Heart left ventricle (tissue), 16 donors: ENCODE results near the gene IGF2. TPM values are rescaled to one million over a fixed set of nuclear protein-coding genes. Genes with fewer than 3 reads are reported as not detected.

Experiments used
- ATAC-seq, 4 donors: fragments of 200-7000 bp; cut with Tn5 transposase; one replicate each; pipeline ENCODE4 v1.9.1; 2020 to 2022; ENCODE audit warnings: moderate library complexity in 4 of 4, mild to moderate bottlenecking in 3 of 4, moderate number of reproducible peaks in 1 of 4
- DNase-seq, 5 donors: peaks; one replicate each; pipeline ENCODE4 v3.0.0-alpha.2; 2020
- H3K27ac ChIP-seq, 12 donors: fragments of 200-600 bp; sonication (generic) in 4 of 12; one replicate each; pipeline versions ENCODE4 v1.5.0 to v1.8.0; 2016 to 2022; ENCODE audit warnings: mild to moderate bottlenecking in 2 of 12
- H3K27me3 ChIP-seq, 9 donors: fragments of 200-600 bp; sonication (generic) in 2 of 9; one replicate each; pipeline versions ENCODE4 v1.5.1 to v1.8.0; 2016 to 2022; ENCODE audit warnings: mild to moderate bottlenecking in 3 of 9
- H3K36me3 ChIP-seq, 9 donors: fragments of 200-600 bp; sonication (generic) in 2 of 9; one replicate each; pipeline versions ENCODE4 v1.5.0 to v1.8.0; 2018 to 2022; ENCODE audit warnings: mild to moderate bottlenecking in 2 of 9
- H3K4me1 ChIP-seq, 12 donors: fragments of 200-600 bp; sonication (generic) in 4 of 12; one replicate each; pipeline versions ENCODE4 v1.5.0 to v1.8.0; 2016 to 2022; ENCODE audit warnings: mild to moderate bottlenecking in 3 of 12
- H3K4me3 ChIP-seq, 12 donors: fragments of 200-600 bp; sonication (generic) in 4 of 12; one replicate each; pipeline versions ENCODE4 v1.5.0 to v1.8.0; 2017 to 2022; ENCODE audit warnings: mild to moderate bottlenecking in 9 of 12, moderate library complexity in 4 of 12
- H3K9me3 ChIP-seq, 12 donors: fragments of 200-600 bp; sonication (generic) in 4 of 12; one replicate each; pipeline versions ENCODE4 v1.5.0 to v1.8.0; 2016 to 2022; ENCODE audit warnings: mild to moderate bottlenecking in 1 of 12
- POLR2A ChIP-seq, 2 donors: fragments of 450-650 bp; IDR thresholded peaks; one replicate each; pipeline ENCODE4 v1.6.1; 2017; ENCODE audit warnings: antibody characterized with exemption in 2 of 2, mild to moderate bottlenecking in 2 of 2, moderate library complexity in 2 of 2
- WGBS, 4 donors: extraction: QIAGEN DNeasy Blood & Tissue Kit in 2 of 4; methylation state at CpG; one replicate each; pipeline versions ENCODE4 v1.1.5 to v1.1.7; 2013 to 2018; 5-methylcytosine and 5-hydroxymethylcytosine counted together
- intact Hi-C, 10 donors: fragments of 100-400 bp; cut with DNase I; formaldehyde crosslinking; loops; one replicate each; pipeline versions ENCODE4 v1.11.1 to v1.14.2; 2022
- polyA plus RNA-seq, 2 donors: library from polyadenylated mRNA; stranded (reverse); fragments of 200-250 nt; gene quantifications; one replicate each; pipeline ENCODE4 v1.2.3, GENCODE V29; 2013
- total RNA-seq, 9 donors: library from RNA; depleted of rRNA in 2 of 9; stranded (reverse); fragments of >200 nt in 2 of 9; fragmentation: NEBNext Ultra II Directional in 3 of 9; extraction: Animal tissue kit (Norgen Biotek cat#: 25700) in 3 of 9; gene quantifications; one replicate each; pipeline versions ENCODE4 v1.1.0 to v1.2.4, GENCODE V29; 2016 to 2023
- TF ChIP-seq, protein P1 (sequence below), 12 donors: fragments of 200-600 bp; sonication (generic) in 4 of 12; IDR thresholded peaks; one replicate each; pipeline versions ENCODE4 v1.5.0 to v1.8.0; 2018 to 2022; ENCODE audit warnings: antibody characterized with exemption in 12 of 12, mild to moderate bottlenecking in 5 of 12
- donor health status: ischemic (EF 13 %, LVEDD 7.1; RV severe dilation, severe dysfunction).
- donor health status: healthy with polysubstance abuse.
- donor health status: DM: no; HTN: yes; CAD: no.
- donor health status: DM: no; HTN: no; CAD: no.
- donor health status: ischemic (EF 25% LVEDD 6.9; RV normal size, moderate dysfunction).
- donor health status: ischemic (EF 25% LVEDD 5.7; RV mildly dilated, moderate dysfunction).
- donor health status: healthy.
- donor health status: DM: yes; HTN: yes; CAD: no.
- donor health status: ischemic (EF 35%, LVEDD 5.7; RV mildly dilated, moderate dysfunction).
- donor health status: nonischemic (EF 11% LVEDD 7.7; RV severe dilation, severe dysfunction).
- donor health status: DM: yes; HTN: yes; CAD: no.
- donor health status: PGD.
- donor health status: ischemic (EF 29% LVEDD 5.4; RV normal size, mild dysfunction).
- donor health status: nonischemic (EF 23%, LVEDD 6.1; RV moderate dilation, normal function).

Gene IGF2
- total and polyA plus RNA-seq, 11 donors = 48.9 to 175 (median 99.3) TPM

DNA sequence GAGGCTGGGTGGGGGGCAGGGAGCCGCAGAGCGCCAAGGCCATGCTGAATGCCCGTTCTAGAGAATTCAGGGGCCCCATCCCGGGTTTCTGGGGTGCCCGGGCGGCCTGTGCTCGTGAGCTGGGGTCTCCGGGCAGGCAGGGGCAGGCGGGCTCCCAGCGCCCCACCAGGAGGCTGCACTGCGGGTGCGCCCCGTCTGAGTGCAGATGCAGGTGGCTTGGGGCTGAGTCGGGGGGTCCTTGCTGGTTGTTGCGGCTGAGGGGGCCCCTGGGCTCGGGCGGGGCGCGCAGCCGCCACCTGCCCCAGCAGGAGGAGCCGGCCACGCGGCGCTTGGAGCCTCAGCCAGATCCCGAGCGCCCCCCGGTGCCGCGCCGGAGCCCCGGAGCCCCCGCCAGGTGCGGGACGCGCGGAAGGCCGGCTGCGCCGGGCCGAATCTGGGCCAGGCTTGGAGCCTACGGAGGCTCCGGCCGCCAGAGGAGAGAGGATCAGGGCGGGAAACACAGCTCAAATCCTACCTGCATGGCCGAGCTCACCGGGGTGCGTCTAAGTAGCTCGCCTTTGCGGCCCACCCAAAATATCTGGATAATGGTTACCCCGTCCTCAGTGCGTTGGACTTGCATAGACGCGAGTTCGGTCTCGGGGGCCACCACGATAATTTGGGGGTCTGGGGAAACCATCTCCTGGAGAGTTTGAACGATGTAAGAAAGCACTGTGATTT lies 590 bp upstream of the IGF2 start:
- peaks cover 0 to 56% (median 14%) of the 10 kb centered on the region in 12 donors for H3K4me1 ChIP-seq
- H3K27me3 ChIP-seq = peaks cover 39 to 87% (median 68%) of the 10 kb centered on the region in 9 donors
- 1 to 7% (median 4%) methylated on average over 8 to 57 of the region's 57 CpGs for WGBS, 4 donors
- H3K4me3 ChIP-seq = peak overlapping the region in 8 of 12 donors; percentile 14 to 56 (median 32)
- intact Hi-C loops = loop anchor here in 7 of 10 donors (5.0 to 10.0 kb wide), 3 partner anchors 37 to 255 kb away; no protein-coding TSS in a partner anchor
- TF ChIP-seq, protein P1, sequence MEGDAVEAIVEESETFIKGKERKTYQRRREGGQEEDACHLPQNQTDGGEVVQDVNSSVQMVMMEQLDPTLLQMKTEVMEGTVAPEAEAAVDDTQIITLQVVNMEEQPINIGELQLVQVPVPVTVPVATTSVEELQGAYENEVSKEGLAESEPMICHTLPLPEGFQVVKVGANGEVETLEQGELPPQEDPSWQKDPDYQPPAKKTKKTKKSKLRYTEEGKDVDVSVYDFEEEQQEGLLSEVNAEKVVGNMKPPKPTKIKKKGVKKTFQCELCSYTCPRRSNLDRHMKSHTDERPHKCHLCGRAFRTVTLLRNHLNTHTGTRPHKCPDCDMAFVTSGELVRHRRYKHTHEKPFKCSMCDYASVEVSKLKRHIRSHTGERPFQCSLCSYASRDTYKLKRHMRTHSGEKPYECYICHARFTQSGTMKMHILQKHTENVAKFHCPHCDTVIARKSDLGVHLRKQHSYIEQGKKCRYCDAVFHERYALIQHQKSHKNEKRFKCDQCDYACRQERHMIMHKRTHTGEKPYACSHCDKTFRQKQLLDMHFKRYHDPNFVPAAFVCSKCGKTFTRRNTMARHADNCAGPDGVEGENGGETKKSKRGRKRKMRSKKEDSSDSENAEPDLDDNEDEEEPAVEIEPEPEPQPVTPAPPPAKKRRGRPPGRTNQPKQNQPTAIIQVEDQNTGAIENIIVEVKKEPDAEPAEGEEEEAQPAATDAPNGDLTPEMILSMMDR (IDR thresholded peaks at IDR 0.05) = peak in 3 of 12 donors; percentile 3 to 10 (median 5)
- no peak for TF ChIP-seq POLR2A (IDR thresholded peaks at IDR 0.05)
- H3K27ac ChIP-seq = peak overlapping the region in 5 of 12 donors; percentile 18 to 51 (median 30)
- DNase-seq (peak in 2 of 5 donors; percentile 22 to 60), ATAC-seq (no peak)
- peaks cover 0 to under 1% (median 0%) of the 10 kb centered on the region in 9 donors for H3K36me3 ChIP-seq
- H3K9me3 ChIP-seq = no peaks in the 10 kb centered on the region

DNA sequence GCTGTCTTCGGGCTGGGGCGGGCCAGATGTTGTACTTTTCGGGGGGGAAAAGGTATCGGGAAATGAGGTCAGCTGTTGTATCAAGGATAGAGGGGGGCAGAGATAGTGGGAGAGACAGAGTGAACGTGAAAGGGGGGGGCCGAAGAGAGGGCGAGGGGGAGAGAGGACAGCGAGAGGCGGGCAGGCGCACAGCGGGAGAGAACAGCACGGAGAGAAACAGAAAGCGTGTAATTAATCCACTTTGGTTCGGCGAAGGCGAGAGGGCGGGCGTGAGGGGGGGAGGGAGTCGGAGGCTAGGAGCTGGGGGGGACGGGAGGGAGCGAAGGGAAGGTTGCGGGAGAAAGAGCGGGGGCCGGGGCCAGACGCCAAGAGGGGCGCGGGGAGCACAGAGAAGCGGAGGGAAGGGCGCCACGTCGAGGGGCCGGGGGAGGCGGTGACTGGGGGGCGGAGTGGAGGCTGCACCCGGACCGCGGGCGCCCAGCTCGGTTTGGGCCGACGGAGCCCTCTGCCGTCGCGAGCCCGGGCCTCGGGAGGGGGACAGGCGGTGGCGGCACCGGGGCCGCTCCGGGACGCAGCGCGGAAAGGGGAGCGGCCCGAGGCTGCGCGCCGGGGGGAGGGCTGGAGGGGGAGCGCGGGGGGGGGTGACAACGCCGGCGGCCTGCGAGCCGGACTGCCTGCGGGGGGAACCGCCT lies 612 bp downstream of the IGF2 start:
- H3K36me3 ChIP-seq = peaks cover 0 to 6% (median 0%) of the 10 kb centered on the region in 9 donors
- DNase-seq (peak in 1 of 5 donors; percentile 67), ATAC-seq (peak in 1 of 4 donors; percentile 11)
- peaks cover 29 to 78% (median 67%) of the 10 kb centered on the region in 9 donors for H3K27me3 ChIP-seq
- peaks cover 0 to 46% (median 6%) of the 10 kb centered on the region in 12 donors for H3K4me1 ChIP-seq
- TF ChIP-seq, protein P1 (IDR thresholded peaks at IDR 0.05) = no peak
- TF ChIP-seq POLR2A (IDR thresholded peaks at IDR 0.05) = no peak
- peak overlapping the region in 11 of 12 donors; percentile 17 to 80 (median 72) for H3K27ac ChIP-seq
- peak overlapping the region in 11 of 12 donors; percentile 31 to 68 (median 55) for H3K4me3 ChIP-seq
- intact Hi-C loops = loop anchor here in 7 of 10 donors (5.0 kb wide), 2 partner anchors 36 to 41 kb away; no protein-coding TSS in a partner anchor
- WGBS, 4 donors = 1 to 3% (median 2%) methylated on average over 33 to 68 of the region's 68 CpGs
- no peaks in the 10 kb centered on the region for H3K9me3 ChIP-seq

DNA sequence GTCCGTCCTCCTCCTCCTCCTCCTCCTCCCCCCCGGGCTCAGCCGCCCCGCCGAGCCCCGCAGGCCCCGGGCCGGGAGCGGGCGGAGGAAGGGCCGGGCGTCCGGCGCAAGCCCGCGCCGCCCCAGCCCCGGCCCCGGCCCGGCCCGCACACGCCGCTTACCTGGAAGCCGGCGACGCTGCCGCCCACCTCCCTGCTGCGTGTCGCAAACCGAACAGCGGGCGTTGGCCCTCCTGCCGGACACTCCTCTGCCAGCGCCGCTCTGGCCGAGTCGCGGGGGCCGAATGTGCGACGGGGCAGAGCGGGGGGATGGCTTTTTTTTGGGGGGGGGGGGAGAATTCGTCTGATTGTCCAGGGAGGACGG lies 1.1 kb downstream of the IGF2 start:
- H3K9me3 ChIP-seq = no peaks in the 10 kb centered on the region
- 0 to 5% (median 1%) methylated on average over 8 to 44 of the region's 44 CpGs for WGBS, 4 donors
- TF ChIP-seq POLR2A (IDR thresholded peaks at IDR 0.05) = no peak
- TF ChIP-seq, protein P1 (IDR thresholded peaks at IDR 0.05) = no peak
- intact Hi-C loops = loop anchor here in 7 of 10 donors (5.0 kb wide), 2 partner anchors 36 to 41 kb away; no protein-coding TSS in a partner anchor
- H3K27ac ChIP-seq = peak overlapping the region in 11 of 12 donors; percentile 32 to 80 (median 72)
- ATAC-seq = no peak
- peaks cover 27 to 76% (median 64%) of the 10 kb centered on the region in 9 donors for H3K27me3 ChIP-seq
- H3K4me3 ChIP-seq = peak overlapping the region; percentile 31 to 68 (median 54)
- peaks cover 0 to 8% (median 0%) of the 10 kb centered on the region in 9 donors for H3K36me3 ChIP-seq
- DNase-seq = peak in 2 of 5 donors; percentile 21 to 60
- H3K4me1 ChIP-seq = peaks cover 0 to 43% (median 5%) of the 10 kb centered on the region in 12 donors
